Measurements from ENCODE around the gene JAM3.
"Not testable (repeated sequence)": the region's sequence is repeated elsewhere in the genome, so short reads cannot be mapped to it uniquely, and the experiment has no call there.

Gene JAM3

GRCh38 chr11:134074346-134074745 lies 5.5 kb downstream of the JAM3 start:
- no peak for TF ChIP-seq CTCF (IDR thresholded peaks at IDR 0.05; ENCODE audit: low read depth, low read length)
- peak; percentile 26 to 40 for DNase-seq (ENCODE audit: low read depth in 2 of 2)
- no peak overlapping the region for H3K4me3 ChIP-seq (replicated peaks in 1 of 2; ENCODE audit: low read depth in 2 of 2, low read length in 2 of 2)

GRCh38 chr11:134074766-134075165 lies 5.9 kb downstream of the JAM3 start:
- no peak for TF ChIP-seq CTCF (IDR thresholded peaks at IDR 0.05; ENCODE audit: low read depth, low read length)
- H3K4me3 ChIP-seq (replicated peaks in 1 of 2; ENCODE audit: low read depth in 2 of 2, low read length in 2 of 2), result no peak overlapping the region
- no peak for DNase-seq (ENCODE audit: low read depth in 2 of 2)

- peak in 1 of 2 donors; percentile 51 for DNase-seq (ENCODE audit: low read depth in 2 of 2)
- no peak for TF ChIP-seq CTCF (IDR thresholded peaks at IDR 0.05; ENCODE audit: low read depth, low read length)
- H3K4me3 ChIP-seq (replicated peaks in 1 of 2; ENCODE audit: low read depth in 2 of 2, low read length in 2 of 2), result no peak overlapping the region
Measured at GRCh38 chr11:134079317-134079716, 10.4 kb downstream of the JAM3 start.

- H3K4me3 ChIP-seq (replicated peaks in 1 of 2; ENCODE audit: low read depth in 2 of 2, low read length in 2 of 2); DNase-seq (ENCODE audit: low read depth in 2 of 2): not testable (repeated sequence)
Measured at GRCh38 chr11:134081258-134081657, 12.4 kb downstream of the JAM3 start.

GRCh38 chr11:134082990-134083389 lies 14.1 kb downstream of the JAM3 start:
- no peak for DNase-seq (ENCODE audit: low read depth in 2 of 2)
- no peak overlapping the region for H3K4me3 ChIP-seq (replicated peaks in 1 of 2; ENCODE audit: low read depth in 2 of 2, low read length in 2 of 2)
- TF ChIP-seq CTCF (IDR thresholded peaks at IDR 0.05; ENCODE audit: low read depth, low read length), result no peak

GRCh38 chr11:134086376-134086775 lies 17.5 kb downstream of the JAM3 start:
- no peak for TF ChIP-seq CTCF (IDR thresholded peaks at IDR 0.05; ENCODE audit: low read depth, low read length)
- H3K4me3 ChIP-seq (replicated peaks in 1 of 2; ENCODE audit: low read depth in 2 of 2, low read length in 2 of 2), result no peak overlapping the region
- DNase-seq (ENCODE audit: low read depth in 2 of 2), result no peak

GRCh38 chr11:134092006-134092405 lies 23.1 kb downstream of the JAM3 start:
- DNase-seq (ENCODE audit: low read depth in 2 of 2), result not testable (repeated sequence)

GRCh38 chr11:134097166-134097565 lies 28.3 kb downstream of the JAM3 start:
- H3K4me3 ChIP-seq (replicated peaks in 1 of 2; ENCODE audit: low read depth in 2 of 2, low read length in 2 of 2), result no peak overlapping the region
- no peak for TF ChIP-seq CTCF (IDR thresholded peaks at IDR 0.05; ENCODE audit: low read depth, low read length)
- DNase-seq (ENCODE audit: low read depth in 2 of 2), result no peak

More at GRCh38 chr11:134092006-134092405, 23.1 kb downstream of the JAM3 start:
- H3K4me3 ChIP-seq (replicated peaks in 1 of 2; ENCODE audit: low read depth in 2 of 2, low read length in 2 of 2), result not testable (repeated sequence)

All from cardiac fibroblast (primary cell).